Mesenteric fat pad (tissue), 1 donor: ENCODE data around the gene MFSD6. TPM values are rescaled to one million over a fixed set of nuclear protein-coding genes. Genes with fewer than 3 reads are reported as not detected.
"Not testable (repeated sequence)": the region's sequence is repeated elsewhere in the genome, so short reads cannot be mapped to it uniquely, and the experiment has no call there.

Experiments used
- DNase-seq: peaks from one replicate; pipeline ENCODE4 v3.0.0-alpha.2; 2020; ENCODE audit warnings: low spot score
- total RNA-seq: library from RNA; stranded (reverse); fragmentation: NEBNext Ultra II Directional; extraction: Animal tissue kit (Norgen Biotek cat#: 25700); gene quantifications from one replicate; pipeline ENCODE4 v1.2.1, GENCODE V29; 2021
- donor health status: DM: yes; HTN: yes; CAD: no.

The MFSD6 gene
- total RNA-seq, 1 donor from 2014 or later, result 18.1 TPM

DNA sequence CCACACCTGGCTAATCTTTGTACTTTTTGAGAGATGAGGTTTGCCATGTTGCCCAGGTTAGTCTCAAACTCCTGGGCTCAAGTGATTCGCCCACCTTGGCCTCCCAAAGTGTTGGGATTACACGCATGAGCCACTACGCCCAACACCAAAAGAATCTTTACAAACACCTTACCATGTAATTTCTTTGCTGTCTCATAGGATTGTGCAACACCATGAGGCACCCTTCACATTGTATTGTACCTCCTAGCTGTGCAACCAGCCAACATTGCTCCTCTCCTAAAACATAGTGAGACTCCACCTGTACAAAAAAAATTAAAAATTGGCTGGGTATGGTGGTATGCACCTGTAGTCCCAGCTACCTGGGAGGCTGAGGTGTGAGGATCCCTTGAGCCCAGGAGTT, 3.1 kb upstream of the MFSD6 start:
- no peak for DNase-seq

DNA sequence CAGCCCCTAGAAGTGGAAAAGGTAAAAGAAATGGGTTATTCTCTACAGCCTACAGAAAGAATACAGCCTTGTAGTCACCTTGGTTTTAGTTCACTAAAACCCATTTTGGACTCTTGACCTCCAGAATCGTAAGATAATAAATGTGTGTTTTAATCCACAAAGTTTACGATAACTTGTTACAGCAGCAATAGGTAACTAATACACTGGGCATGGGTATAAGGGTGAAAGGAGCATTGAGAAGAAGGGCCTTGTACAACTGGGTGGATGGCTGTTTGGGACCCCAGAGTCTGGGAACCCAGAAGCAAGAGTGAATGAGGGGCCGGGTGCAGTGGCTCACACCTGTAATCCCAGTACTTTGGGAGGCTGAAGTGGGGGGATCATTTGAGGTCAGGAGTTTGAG, 2.2 kb upstream of the MFSD6 start:
- DNase-seq, result no peak

DNA sequence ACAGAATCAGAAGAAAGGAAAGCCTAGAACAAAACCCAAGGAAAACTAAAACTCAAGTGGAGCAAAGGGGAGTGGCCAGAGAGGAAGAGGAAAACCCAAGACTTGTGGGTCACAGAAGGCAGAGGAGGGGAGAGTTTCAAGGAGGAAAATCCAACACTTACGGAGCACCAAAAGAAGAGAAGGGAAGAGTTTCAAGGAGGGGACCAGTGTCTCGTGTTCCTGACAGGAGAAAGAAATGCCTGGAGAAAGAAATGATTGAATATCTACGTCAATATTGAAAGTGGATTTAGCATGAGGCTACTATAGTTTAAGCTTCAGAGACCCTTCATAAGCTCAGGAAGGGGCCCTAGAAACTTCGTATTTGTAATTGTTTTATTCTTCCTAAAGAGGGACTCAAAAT, 1.4 kb upstream of the MFSD6 start:
- no peak for DNase-seq

DNA sequence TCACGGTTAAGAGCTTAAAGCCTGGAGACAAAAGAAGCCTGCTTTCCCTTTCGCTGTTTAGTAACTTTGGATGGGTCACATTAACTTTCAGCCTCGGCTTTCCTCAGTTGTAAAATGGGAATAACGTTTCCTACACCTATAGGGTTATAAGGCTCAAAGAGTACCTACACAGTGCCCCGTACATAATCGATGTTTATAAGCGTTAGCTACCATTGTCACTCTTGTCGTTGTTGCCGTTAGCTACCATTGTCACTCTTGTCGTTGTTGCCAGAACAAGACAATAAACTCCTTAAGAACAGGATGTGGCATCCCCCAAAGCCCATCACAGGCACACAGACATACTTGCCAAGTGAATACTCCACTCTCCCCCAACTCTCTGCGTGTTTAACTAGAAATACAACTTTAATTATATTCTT, 901 bp upstream of the MFSD6 start:
- DNase-seq, result no peak

DNA sequence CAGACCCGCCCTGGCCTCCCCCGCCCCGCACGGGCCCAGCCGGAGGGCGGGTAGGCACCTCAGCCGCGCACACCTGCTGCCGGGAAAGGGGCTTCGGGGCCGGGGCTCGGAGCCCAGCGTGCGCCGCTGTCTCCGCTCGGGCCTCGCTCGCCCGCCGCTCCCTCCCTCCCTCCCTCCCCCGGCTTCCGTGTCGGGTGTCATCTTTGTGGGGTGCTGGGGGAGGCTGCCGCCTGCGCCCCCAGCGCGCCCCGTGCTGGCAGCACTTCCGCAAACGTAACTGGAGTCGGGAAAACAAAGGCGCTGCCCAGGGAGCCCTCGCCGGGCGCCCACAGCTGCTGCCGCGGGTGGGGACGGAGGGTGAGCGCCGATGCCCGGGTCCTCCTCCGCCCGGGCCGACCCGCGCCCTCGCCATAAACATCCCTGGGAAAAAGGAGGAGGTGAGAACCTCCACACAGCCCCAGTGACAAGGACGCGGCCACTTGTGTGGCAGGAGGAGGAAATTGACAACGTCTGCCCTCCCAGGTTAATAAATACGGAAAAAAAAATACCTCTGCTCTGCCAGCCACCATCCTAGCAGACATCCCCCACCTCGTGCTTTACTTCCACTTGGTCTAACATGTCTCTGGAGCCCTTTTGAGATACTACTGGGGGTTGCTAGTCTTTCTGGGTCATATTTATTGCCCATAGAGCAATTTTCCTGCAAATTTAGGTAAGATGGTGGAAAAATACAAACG, 550 bp downstream of the MFSD6 start:
- no peak for DNase-seq

DNA sequence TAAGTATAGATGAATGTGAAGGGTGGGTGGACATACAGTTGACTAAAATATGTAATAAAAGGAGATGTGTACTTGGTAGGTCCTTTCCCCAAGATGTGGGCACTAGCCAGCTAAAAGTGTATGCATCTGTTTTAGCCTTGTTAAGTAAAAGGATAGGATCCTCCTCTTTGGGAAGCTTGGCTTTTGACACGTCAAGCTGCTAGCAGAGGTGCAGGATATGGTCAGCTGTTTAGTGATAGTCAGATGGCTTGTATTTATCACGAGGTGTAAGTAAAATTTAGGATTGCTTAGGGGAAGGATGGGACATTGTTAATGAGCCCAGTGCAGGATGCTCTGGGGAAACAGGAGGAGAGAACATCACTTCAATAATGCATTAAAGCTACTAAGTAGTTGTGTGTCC, 1.5 kb downstream of the MFSD6 start:
- no peak for DNase-seq

DNA sequence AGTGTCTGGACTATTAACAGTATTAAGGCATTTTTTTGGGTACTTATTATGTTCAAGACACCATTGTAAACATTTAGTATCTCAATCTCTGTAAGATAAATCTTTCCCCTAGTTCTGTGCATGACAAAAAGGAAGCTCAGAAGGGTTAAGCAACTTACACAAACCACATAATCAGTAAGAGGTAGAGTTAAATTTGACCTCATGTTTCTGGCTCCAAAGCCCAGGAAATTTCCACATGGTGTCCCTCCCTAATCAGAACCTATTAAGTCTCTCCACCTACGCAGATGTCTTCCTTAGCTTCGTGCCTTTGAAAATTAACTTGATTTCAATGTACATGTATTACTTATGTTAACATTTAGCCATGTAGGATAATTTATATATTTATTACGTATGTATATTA, 2.0 kb downstream of the MFSD6 start:
- DNase-seq, result no peak

DNA sequence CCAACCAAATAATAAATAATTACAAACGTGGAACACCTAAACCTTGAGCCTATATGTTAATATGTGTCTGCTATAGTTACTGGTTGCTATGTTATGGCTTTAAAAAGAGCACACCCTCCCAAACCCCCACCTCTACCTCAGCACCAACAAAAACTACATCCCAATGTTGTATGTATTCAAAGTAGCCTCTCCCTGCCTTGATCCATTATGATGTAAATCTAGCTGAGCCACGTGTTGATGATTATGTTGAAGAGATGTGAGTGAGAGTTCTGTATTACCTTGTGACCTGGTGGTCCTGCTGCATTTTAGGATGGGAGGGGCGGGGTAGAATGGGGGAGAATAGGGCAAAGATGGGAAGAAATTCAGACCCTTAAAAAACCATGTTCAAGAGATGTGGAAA, 4.8 kb downstream of the MFSD6 start:
- no peak for DNase-seq

DNA sequence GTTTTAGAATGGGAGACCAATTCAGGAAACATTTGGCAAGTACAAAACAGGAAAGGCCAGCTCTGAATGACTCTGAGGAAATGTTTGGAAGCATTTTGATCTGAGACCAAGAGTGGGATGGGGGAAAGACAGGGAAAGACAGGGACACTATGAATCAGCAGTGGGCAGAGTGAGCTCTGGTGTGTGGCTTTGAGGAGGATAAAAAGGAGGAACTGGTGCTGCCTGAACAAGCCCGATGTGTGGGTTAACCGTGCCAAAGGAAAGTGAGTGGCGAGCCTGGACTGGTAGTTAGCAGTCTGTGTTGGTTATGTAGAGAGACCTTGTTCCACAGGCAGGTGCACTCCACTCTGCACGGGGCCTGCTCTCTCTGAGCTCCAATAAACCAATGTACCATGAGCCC, 5.3 kb downstream of the MFSD6 start:
- no peak for DNase-seq

DNA sequence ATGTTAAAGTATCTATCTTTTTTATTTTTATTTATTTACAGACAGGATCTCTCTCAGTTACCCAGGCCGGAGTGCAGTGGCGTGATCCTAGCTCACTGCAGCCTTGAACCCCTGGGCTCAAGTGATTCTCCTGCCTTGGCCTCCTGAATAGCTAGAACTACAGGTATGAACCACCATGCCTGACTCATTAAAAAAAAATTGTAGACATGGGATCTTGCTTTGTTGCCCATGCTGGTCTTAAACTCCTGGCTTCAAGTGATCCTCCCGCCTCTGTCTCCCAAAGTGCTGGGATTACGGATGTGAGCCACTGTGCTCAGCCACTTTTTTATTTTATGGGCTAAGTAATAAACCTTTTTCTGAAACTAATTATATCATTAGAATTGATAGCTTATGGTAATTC, 7.1 kb downstream of the MFSD6 start:
- no peak for DNase-seq

DNA sequence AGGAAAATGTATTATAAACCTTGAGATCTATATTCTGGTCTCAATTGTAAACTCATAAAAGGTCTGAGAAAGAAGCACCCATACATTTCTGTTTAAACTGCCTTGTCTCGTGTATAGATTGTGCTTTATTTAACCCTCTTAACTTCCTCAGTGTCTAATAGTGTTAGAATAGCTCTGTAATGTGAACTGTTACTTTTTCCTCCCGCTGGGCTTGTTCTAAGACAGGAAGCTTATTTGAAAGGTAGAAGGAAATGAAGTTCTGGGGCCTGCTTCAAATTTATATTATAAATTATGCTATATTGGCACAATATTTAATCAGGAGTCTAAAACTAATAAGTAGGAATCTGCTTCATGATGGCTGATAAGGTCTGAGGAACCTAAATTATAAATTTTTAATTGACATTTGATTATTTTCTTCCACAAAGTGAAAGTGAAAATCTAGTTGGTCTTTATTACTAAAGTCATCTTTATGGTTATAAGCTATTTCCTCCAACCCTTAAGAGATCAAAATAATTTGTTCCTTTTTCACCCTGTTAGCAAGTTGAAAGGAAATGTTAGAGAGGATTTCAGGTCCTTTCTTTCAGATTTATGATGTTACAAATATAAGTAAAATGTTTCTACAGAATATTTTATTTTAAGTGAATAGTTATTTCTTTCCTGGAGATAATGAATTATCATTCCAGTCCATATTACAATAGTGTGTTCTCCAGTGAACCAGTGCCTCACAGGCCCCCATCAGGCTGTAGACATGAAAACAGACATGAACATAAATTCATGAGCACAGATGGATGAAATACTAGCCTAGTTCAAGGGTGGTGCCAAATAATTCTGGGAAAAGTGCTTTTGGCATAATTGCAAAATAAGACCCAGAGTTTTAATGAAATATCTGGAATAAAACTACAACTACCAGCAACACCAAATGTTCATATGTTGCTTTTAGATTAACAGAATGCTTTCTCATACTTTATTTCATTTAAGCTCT, 7.9 kb downstream of the MFSD6 start:
- no peak for DNase-seq

DNA sequence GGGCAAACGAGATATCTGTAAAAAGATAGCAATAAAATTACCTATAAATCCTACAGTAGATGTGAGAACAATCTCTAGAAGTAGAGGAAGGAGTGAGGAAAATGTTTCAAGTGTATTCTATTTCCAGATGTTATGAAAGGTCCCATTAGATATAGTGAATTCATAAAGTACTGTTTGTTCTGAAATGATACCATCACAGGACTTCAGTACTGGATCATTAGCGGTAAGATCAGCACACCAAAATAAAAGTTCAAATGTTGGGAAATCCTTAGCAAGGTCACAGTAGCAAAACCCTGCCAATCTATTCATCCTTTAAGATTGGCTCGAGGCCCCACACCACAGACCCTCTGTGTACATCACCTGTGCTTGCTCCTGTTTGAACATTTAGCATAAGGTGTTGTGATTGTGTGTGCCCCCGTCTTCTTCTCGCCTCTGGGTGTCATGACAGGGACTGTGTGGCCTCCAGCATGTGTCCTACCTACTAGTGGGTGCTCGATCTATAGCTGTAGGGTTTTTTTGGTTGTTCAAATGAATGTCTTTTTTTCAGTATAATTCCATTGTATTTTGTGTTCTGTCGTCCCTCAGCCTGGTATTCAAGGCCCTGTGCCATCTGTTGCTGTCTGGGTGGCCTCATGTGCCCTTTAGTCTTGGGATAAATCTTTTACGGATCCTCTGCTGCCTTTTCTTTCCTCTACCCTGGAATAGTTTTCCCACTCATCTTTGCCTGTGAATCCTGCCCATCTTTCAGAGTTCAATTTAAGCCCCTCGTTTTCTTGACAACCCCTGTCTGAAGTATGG, 9.1 kb downstream of the MFSD6 start:
- no peak for DNase-seq

DNA sequence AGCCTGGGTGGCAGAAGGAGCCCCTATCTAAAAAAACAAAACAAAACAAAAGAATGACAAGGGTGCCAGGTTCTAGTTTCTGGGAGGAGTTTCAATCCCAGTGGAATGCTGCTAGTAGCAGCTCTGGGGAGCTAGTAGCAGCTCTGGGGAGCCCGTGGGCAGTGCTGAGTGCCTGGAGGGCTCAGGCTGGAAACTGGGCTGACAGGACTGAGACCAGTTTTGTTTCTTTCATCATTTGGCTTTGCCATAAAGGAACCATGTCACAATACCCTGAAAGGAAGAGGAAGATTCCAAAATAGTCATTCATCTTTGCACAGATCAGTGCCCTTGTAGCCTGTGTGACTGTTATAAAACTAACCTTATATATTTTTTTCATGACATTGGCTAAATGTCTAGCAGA, 10.6 kb downstream of the MFSD6 start:
- no peak for DNase-seq

DNA sequence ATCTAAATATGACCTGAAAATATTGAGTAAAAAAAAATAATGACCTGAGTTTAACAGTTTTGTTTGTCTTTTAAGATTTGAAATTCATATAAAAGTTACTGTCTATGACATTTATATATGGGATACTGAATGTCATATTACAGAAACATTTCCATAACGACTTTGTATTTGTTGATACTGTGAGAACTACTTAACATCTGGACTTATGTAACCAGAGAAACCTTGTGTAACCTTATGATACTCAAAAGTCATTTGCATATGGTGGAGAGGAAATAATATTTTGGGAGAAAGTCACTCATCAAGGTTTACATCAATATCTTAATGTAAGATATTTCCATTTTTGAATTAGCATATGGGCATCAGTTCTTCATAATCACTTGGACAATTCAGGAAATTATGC, 12.6 kb downstream of the MFSD6 start:
- DNase-seq, result no peak

DNA sequence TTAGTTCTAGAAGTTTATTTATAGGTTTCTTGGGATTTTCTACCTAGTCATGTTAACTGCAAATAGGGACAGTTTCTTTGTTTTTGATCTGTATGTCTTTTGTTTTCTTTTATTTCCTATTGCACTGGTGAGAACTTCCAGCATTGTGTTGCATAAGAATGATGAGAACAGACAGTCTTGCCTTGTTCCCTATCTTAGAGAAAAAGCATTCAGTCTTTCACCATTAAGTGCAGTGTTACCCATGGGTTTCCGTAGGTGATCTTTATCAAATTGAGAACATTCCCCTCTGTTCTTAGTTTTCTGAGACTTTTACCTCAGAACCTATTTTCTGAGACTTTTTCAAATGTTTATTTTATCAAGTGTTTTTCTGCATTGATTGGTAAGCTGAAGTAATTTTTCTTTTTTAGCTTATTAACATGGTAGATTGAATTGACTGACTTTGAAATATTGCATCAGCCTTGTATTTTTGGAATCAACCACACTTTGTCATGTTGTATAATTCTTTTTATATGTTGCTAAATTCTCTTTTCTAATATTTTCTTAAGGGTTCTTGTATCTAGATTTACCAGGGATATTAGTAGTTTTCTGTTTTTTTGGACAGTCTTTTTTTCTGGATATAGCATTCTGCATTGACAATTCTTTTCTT, 17.2 kb downstream of the MFSD6 start:
- DNase-seq, result no peak

DNA sequence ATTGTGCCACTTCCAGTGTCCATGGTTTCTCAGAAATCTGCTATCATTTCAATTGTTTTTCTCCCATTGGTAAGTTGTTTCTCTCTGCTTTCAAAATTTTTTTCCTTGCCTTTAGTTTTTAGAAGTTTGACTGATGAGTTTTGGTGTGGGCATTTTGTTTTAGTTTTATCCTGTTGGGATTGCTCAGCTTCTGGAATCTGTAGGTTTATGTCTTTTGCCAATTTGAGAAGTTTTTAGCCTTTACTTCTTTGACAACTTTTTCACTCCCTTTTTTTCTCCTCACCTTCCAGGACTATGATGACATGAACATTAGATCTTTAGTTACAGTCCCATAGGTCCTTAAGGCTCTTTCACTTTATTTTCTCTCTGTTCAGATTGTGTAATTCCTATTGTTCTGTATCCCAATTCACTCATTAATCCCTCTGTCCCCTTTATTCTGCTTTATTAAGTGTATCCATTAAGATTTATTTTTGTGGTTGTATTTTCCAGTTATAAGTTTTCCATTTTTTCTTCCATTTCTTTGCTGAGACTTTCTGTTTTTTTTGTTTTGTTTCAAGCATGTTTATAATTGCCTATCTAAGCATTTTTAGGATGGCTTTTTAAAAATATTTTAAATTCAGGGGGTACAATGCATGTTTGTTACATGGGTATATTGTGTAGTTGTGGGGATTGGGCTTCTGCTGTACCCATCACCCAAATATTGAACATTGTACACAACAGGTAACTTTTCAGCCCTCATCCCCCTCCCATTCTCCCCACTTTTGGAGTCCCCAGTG, 17.9 kb downstream of the MFSD6 start:
- no peak for DNase-seq

DNA sequence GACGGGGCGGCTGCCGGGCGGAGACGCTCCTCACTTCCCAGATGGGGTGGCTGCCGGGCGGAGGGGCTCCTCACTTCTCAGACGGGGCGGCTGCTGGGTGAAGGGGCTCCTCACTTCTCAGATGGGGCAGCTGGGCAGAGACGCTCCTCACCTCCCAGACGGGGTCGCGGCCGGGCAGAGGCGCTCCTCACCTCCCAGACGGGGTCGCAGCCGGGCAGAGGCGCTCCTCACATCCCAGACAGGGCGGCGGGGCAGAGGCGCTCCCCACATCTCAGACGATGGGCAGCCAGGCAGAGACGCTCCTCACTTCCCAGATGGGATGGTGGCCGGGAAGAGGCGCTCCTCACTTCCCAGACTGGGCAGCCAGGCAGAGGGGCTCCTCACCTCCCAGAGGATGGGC, 22.7 kb downstream of the MFSD6 start:
- not testable (repeated sequence) for DNase-seq

DNA sequence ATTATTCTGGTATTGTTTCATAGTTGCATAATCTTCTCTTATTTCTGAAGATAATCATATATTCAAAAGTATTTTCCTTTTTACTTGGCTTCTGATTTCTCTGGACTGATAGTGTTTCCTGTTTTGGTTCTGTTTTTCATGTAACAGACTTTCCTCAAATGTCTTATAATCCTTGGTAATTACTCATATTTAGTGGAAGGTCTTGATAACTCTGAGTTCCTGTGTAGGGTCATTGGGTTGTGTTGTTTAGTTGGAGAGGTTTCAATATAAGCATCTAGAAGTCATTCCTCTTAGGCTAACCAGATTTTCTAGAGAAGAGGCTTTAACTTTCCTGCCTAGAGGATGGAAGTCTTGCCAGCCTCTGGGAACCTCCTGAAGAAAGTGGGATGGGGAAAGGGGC, 23.8 kb downstream of the MFSD6 start:
- DNase-seq, result no peak

DNA sequence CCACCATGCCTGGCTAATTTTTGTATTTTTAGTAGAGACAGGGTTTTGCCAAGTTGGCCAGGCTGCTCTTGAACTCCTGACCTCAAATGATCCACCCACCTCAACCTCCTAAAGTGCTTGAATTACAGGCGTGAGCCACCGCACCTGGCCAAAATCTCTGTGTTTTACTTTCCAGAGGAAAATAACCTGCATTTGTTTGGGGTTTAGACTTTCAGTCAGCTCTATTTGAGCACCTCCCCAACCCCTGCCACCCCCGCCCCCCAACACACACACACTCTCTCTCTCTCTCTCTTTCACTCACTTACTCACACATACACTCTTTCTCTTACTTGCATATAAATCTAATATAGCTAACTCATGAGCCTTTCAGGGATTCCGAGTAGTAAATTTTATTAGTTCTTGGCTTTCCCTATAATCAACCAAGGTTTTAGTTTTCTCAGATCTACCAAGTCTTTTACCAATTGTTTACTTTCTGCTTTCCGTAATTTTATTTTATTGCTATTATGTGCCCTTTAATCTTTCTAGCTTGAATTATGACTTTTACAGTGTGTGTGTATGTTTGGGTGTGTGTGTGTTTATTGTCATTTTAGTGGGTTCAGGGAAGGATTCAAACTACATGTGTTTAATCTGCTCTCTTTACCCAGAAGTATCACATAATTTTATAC, 24.5 kb downstream of the MFSD6 start:
- no peak for DNase-seq
